GM19463 (cell line): ENCODE data around the gene EPHB4.
"Not testable (repeated sequence)": the region's sequence is repeated elsewhere in the genome, so short reads cannot be mapped to it uniquely, and the experiment has no call there.

Experiments
- ATAC-seq: cut with Tn5 transposase; IDR thresholded peaks from one replicate; pipeline ENCODE4 v1.9.1; 2021; ENCODE audit warnings: mild to moderate bottlenecking, moderate library complexity; ENCODE audit not compliant: unreplicated experiment

EPHB4 gene

DNA sequence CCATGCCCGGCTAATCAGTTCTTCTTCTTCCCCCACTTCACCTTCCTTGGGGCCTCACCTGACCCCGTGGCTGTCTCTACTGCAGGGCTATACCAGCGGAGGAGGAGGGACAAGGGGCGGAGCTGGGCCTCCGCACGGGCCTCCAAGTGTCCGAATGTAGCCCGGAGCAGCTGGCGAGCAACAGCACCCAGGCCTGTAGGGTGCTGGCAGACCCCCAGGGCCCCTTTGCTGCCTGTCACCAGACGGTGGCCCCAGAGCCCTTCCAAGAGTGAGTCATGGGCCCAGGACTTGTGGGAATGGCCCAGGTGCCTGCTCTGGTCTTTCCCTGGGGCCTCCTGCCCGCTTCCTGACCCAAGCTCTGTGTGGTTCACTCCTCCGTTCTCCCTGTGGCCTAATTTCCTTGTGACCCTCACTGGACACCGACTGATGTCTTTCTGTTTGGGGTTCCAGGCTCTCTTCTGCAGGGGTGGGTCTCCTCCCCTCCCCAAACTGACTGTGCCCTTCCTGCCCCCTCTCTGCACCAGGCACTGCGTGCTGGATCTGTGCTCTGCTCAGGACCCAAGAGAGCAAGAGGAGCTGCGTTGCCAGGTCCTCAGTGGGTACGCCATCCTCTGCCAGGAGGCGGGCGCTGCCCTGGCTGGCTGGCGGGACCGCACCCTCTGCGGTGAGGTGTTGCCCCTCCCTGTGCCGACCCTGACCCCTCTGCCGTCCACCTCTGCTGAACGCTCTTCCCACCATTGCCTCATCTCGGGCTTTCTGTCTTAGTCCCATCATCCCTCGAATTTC is 35.2 kb downstream of the EPHB4 start:
- no peak for ATAC-seq

DNA sequence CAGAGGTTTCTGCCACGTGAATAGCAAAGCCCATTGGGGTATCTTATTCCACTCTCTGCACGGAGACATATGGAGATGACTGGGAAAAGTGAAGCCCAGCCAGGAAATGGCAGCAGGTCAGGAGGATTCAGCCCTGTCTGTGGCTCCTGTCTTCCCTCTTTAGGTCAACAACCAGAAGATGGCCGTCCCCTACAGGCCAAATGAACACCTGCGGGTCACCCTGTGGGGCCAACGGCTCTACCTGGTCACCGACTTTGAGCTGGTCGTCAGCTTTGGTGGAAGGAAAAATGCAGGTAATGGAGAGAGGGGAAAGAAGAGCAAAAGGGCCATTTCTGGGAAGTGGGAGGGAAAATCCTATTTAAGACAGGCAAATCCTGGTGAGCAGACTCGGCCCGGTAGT is 38.3 kb downstream of the EPHB4 start:
- no peak for ATAC-seq

DNA sequence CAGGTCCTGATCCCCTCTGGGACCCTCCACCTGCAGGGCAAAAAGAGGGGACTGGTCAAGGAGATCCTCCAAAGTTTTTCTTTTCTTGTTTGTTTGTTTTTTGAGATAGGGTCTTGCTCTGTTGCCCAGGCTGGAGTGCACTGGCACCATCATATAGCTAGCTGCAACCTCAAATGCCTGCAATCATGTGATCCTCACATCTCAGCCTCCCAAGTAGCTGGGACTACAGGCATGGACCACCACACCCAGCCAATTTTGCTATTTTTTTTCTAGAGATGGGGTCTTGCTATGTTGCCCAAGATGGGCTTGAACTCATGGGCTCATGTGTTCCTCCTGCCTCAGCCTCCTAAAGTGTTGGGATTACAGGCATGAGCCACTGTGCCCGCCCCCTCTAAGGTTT is 41.0 kb downstream of the EPHB4 start:
- no peak for ATAC-seq

DNA sequence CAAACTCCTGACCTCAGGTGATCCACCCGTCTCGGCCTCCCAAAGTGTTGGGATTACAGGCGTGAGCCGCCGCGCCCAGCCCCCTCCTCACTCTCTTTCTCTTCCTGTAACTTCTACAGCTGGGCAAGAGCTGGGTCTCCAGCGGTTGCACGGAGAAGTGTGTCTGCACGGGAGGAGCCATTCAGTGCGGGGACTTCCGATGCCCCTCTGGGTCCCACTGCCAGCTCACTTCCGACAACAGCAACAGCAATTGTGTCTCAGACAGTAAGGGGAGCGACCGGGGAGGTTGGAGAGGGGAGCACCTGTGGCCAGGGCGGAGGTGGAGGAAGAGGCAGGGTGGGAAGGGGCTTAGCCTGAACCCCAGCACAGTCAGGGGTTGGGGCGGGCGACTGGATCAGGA is 41.4 kb downstream of the EPHB4 start:
- no peak for ATAC-seq

DNA sequence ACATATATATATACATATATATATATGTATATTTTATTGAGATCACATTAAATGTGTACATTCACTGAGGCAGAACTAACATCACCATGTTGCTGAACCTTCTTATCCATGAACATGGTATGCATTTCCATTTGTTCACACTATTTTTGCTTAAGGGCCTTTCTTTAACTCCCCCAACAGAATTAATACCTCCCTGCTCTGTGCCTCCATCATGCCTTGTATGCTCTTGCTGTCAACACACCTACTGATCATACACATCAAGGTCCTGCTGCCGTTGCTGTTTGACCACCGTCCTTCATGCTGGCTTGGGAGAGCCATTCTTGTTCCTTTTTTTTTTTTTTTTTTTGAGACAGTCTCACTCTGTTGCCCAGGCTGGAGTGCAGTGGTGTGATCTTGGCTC is 43.5 kb downstream of the EPHB4 start:
- no peak for ATAC-seq

DNA sequence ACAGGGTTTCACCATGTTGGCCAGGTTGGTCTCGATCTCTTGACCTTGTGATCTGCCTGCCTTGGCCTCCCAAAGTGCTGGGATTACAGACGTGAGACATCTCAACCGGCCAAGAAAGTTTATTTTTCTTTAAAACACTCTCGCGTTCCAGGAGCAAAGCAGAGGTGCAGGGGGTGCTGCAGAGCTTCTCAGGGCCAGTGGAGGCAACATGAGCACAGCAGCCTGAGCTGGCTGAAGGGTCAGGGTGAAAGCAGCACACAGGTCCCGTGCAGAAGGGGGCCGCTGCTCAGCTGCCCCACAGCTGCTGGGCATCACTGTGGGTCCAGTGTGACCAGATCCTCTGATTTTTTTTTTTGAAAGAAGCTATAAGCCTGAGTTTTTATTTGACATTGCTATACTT is 46.1 kb downstream of the EPHB4 start:
- no peak for ATAC-seq

DNA sequence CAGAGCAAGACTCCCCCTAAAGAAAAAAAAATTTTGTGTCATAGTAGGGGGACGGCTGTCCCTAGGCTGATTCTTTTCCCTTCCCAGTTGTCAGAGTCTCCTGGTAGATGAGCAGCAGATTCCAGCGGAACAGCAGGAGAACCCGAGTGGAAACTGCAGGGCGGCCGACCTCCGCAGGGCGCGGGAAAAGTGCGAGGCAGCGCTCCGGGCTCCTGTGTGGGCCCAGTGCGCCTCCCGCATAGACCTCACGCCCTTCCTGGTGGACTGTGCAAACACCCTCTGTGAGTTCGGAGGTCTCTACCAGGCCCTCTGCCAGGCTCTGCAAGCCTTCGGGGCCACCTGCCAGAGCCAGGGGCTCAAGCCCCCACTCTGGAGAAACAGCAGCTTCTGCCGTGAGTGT is 48.0 kb downstream of the EPHB4 start:
- ATAC-seq: no peak

DNA sequence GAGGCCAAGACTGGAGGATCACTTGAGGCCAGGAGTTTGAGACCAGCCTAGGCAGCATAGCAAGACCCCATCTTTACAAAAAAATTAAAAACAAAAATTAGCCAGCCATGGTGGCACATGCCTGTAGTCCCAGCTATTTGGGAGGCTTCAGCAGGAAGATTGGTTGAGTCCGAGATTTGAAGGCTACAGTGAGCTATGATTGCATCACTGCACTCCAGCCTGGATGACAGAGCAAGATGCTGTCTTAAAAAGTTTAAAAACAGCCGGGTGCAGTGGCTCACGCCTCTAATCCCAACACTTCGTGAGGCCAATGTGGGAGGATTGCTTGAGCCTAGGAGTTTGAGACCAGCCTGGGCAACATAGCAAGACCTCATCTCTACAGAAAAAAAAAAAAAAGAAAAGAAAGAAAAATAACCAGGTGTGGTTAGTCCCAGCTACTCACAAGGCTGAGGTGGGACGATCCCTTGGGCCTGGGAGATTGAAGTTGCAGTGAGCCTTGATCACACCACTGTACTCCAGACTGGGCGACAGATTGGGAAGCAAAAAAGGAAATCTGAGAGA is 49.2 kb downstream of the EPHB4 start:
- no peak for ATAC-seq

DNA sequence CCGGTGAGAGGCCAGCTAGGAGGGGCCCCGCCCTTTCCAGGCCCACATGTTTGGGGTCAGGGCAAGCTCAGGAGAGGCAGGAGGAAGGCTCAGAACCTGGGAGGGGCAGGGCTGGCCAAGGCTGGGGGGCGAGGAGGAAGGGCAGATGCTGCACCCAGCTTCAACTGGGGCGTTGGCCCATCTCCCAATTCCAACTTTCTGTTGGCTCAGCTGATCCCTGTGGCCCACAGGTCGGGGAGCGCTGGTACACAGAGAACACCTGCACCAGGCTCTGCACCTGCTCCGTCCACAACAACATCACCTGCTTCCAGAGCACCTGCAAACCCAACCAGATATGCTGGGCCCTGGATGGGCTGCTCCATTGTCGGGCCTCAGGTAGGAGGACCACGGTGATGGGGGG is 53.8 kb downstream of the EPHB4 start:
- ATAC-seq: no peak

DNA sequence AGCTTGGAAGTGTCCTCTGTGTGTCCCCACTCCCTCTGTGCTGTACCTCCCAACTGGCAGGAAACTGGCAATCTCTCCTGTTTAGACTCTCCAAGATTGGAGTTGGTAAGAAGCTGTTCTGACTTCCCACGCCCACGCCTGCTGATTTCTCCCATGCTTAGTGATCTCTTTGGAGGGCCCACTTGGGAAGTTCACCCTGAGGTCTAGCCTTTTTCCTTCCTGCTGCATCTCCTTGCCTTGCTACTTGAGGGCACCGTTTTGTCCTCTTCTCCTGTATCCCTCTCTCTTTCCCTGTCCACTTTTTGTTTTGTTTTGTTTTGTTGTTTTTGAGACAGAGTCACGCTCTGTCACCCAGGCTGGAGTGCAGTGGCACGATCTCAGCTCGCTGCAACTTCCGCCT is 58.5 kb downstream of the EPHB4 start:
- ATAC-seq: no peak

DNA sequence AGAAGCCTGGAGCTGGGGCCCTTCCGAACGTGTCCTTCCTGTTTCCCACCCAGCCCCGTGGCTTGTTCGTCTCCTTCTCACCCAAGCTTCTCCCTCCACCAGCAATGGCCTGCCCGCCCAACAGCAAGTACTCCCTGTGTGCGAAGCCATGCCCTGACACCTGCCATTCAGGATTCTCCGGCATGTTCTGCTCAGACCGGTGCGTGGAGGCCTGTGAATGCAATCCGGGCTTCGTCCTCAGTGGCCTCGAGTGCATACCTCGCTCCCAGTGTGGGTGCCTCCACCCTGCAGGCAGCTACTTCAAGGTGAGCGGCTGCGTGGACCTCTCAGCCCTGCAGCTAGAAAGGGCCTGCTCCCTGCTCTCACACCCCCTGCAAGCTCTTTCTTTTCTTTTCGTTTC is 62.1 kb downstream of the EPHB4 start:
- no peak for ATAC-seq

DNA sequence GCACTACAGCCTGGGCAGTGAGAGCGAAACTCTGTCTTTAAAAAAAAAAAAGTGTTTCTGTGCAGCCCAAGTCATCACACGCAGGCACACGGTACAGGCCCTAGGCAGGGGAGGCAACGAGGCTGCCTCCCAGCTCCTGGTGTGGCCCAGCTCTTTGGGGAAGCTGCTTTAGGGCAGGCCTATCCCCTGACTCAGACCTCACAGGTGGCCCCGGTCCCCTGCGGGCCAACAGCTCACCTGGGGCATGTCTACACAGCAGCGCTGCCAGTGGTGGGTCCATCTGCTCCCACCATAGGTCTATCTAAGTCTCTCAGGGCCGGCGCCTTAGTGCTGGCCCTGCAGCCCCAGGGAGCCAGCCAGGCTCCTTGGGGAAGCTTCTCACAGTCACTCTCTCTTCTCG is 62.5 kb downstream of the EPHB4 start:
- no peak for ATAC-seq

DNA sequence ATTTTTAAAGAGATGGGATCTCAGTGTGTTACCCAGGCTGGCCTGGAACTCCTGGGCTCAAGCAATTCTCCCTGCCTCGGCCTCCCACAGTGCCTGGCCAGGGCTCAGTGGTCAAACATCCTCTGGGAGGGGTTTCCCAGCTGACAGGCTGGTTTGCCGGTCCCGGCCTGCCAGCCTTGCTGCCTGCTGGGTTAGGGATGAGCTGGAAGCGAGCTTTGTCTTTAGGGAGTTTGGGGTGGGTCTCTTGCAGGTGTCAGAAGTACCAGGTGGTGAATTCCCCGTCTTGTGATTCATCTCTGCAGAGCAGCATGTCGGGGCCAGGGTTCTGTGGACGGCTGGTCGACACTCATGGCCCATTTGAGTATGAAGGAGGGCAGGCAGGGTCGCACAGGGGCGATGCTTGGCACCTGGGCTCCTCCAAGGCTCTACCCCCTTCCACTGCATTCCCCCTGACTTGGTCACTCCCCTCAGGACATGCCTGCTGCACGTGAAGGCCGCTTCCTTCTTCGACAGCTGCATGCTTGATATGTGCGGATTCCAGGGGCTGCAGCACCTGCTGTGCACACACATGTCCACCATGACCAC is 63.7 kb downstream of the EPHB4 start:
- no peak for ATAC-seq

DNA sequence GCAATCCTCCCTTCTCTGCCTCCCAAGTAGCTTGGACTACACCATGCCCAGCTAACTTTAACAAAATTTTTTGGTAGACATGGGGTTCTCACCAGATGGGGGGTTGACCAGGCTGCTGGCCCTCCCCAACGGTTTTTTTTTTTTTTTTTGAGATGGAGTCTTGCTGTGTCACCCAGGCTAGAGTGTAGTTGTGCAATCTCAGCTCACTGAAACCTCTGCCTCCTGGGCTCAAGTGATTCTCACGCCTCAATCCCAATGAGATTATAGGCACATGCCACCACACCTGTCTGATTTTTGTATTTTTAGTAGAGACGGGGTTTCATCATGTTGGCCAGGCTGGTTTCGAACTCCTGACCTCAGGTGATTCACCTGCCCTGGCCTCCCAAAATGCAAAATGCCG is 64.5 kb downstream of the EPHB4 start:
- ATAC-seq: not testable (repeated sequence)

DNA sequence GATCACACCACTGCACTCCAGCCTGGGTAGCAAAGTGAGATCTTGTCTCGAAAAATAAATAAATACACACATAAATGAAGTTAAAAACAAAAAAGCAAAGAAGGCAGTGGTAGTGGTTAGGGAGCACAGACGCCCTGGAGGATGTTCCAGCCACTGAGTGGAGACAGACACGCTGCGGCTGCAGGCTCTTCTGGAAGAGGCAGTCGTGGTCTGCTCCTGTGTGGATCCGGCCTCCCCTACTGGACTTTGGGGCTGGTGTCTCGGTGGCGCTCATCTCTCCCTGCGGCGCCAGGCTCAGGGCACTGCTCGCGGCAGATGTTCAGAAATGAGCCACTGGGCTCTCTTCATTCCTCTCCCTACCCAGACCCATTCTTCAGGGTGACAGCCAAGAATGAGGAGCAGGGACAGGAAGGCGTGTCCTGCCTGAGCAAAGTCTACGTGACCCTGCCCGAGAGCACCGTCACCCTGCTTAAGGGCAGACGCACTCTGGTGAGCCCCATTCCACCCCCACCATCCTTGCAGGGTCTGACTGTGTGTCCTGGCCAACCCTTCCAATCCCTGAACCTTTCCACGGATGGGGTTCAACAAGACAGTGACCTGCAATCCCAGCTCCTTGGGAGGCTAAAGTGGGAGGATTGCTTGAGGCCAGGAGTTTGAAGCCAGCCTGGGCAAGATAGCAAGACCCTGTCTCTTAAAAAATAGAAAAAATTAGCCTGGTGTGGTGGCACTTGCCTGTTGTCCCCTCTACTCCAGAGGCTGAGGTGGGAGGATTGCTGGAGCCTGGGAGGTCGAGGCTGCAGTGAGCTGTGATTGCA is 67.8 kb downstream of the EPHB4 start:
- no peak for ATAC-seq

DNA sequence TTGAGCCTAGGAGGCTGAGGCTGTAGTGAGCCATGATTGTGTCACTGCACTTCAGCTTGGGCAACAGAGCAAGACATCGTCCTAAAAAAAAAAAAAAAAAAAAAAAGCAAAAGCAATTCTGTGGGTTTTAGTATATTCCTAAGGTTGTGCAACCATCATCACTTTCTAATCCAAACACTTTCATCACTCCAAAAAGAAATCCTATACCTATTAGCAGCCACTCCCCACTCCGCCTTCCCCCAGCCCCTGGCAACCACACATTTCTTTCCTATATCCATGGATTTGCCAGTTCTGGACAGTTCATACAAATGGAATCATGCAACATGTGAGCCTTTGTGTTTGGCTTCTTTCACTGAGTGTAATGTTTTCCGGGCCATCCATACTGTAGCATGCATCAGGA is 73.6 kb downstream of the EPHB4 start:
- ATAC-seq: no peak

DNA sequence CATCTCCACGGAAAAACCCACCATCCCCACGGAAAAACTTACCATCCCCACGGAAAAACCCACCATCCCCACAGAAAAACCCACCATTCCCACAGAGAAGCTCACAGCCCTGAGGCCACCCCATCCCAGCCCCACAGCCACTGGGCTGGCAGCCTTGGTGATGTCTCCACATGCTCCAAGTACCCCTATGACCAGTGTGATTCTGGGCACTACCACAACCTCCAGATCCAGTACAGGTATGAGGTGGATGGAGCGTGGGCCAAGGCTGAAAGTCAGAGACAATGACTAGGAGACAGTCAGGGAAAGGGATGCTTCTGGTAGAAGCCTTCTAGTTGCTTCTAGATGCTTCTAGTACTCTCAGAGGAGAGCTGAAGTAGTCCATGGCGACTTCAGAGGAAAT is 74.3 kb downstream of the EPHB4 start:
- no peak for ATAC-seq
